ENCODE results near the gene UNC5CL.
A peak's percentile ranks its signal among the peaks of the same experiment; 100 is the strongest.
"Not testable (repeated sequence)": the region's sequence is repeated elsewhere in the genome, so short reads cannot be mapped to it uniquely, and the experiment has no call there.

GRCh38 chr6:41006217-41006616 lies 32.8 kb downstream of the UNC5CL start:
- peak; percentile 70 for TF ChIP-seq CTCF (conservative IDR thresholded peaks at IDR 0.05; ENCODE audit: low read length)
- TF ChIP-seq EZH2phosphoT487 (IDR thresholded peaks at IDR 0.05; ENCODE audit: borderline replicate concordance): not testable (repeated sequence)
